Progenitor cell of endocrine pancreas (in vitro differentiated cells): ENCODE data around the gene STXBP5. TPM values are rescaled to one million over a fixed set of nuclear protein-coding genes. Genes with fewer than 3 reads are reported as not detected.
A peak's percentile ranks its signal among the peaks of the same experiment; 100 is the strongest.

Experiments used
- DNase-seq: peaks from one replicate; pipeline ENCODE4 v3.0.0; 2021; ENCODE audit warnings: low spot score; ENCODE audit not compliant: unreplicated experiment
- H3K27ac Mint-ChIP-seq: 2 replicates; pipeline ENCODE4 v1.8.0; 2021; ENCODE audit warnings: mild to moderate bottlenecking, moderate library complexity, mixed read lengths
- H3K27me3 Mint-ChIP-seq: 2 replicates; pipeline ENCODE4 v1.8.0; 2021; ENCODE audit warnings: mixed read lengths
- H3K36me3 Mint-ChIP-seq: 2 replicates; pipeline ENCODE4 v1.8.0; 2022; ENCODE audit warnings: mixed read lengths; ENCODE audit not compliant: insufficient read depth
- H3K4me1 Mint-ChIP-seq: 2 replicates; pipeline ENCODE4 v1.8.0; 2021; ENCODE audit warnings: low read depth, mixed read lengths
- H3K4me3 Mint-ChIP-seq: 2 replicates; pipeline ENCODE4 v1.8.0; 2021; ENCODE audit warnings: low read depth, mild to moderate bottlenecking, moderate library complexity, mixed read lengths
- H3K9me3 Mint-ChIP-seq: 2 replicates; pipeline ENCODE4 v1.8.0; 2021; ENCODE audit warnings: low read depth, mixed read lengths
- total RNA-seq: library from RNA; stranded (reverse); gene quantifications from 2 replicates; pipeline ENCODE4 v1.2.1, GENCODE V29; 2021
- TF ChIP-seq, protein P1 (sequence below): fragments of 200-600 bp; sonication (generic); IDR thresholded peaks from one replicate; pipeline ENCODE4 v1.5.0; 2021; ENCODE audit warnings: antibody characterized with exemption, mild to moderate bottlenecking; ENCODE audit not compliant: unreplicated experiment

STXBP5 gene
- total RNA-seq, 1 donor from 2014 or later, result 43.0 TPM

DNA sequence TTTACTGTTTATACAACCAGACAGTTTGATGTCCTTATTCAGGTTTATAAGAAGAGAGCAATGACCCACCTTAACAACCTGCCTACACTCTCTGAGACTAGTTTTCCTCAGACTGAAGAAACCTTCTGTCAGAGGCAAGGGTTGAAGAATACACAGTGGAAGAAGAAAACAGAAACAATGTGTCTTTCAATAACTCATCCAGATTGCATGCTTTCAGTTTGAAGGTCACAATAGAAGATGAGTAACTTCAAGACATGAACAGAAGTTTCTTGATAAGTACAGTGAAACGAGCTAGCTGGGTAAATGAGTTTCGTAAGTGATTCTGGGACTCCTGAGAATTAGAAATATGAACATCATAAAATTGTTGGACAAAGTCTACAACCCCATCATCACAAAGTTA is 141.7 kb downstream of the STXBP5 start:
- Mint-ChIP-seq H3K27me3 (no peaks in the 10 kb centered on the region), H3K4me3 (no peak overlapping the region), H3K4me1 (peaks cover 4% of the 10 kb centered on the region)

DNA sequence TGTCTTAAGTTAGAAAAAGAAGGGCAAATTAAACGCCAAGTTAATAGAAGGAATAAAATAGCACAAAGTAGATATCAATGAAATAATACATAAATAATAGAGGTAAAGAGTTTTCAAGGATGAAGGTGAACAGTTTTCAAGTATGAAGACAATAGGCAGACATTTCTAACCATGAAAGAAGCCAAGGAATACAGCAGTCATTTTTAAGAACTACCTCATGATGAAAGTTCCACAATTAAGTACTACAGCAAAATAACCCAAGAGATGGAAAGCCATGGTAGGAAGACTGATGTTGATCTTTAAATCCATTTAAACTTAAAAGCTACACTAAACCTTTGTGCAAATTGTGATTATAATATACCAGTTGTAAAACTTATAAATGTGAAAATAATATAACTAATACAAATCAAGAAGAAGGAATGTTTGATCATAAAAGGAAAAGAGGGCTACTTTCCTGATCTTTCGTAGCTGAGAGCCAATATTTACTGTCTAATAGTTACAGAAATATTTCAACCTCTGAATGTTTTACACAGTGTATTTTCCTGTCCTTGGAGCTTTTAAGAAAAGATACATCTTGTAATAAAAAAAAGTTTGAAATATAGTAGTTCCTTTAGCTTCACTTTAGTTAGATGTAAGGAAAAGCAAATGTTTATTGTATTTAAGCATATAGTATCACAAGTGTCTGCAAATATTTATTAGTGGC is 143.1 kb downstream of the STXBP5 start:
- H3K27me3 Mint-ChIP-seq, result no peaks in the 10 kb centered on the region
- H3K27ac Mint-ChIP-seq, result peak overlapping the region; percentile 43
- peaks cover 11% of the 10 kb centered on the region for H3K36me3 Mint-ChIP-seq
- no peaks in the 10 kb centered on the region for H3K4me1 Mint-ChIP-seq
- H3K4me3 Mint-ChIP-seq, result no peak overlapping the region
- DNase-seq, result no peak
- no peaks in the 10 kb centered on the region for H3K9me3 Mint-ChIP-seq
- TF ChIP-seq, protein P1, sequence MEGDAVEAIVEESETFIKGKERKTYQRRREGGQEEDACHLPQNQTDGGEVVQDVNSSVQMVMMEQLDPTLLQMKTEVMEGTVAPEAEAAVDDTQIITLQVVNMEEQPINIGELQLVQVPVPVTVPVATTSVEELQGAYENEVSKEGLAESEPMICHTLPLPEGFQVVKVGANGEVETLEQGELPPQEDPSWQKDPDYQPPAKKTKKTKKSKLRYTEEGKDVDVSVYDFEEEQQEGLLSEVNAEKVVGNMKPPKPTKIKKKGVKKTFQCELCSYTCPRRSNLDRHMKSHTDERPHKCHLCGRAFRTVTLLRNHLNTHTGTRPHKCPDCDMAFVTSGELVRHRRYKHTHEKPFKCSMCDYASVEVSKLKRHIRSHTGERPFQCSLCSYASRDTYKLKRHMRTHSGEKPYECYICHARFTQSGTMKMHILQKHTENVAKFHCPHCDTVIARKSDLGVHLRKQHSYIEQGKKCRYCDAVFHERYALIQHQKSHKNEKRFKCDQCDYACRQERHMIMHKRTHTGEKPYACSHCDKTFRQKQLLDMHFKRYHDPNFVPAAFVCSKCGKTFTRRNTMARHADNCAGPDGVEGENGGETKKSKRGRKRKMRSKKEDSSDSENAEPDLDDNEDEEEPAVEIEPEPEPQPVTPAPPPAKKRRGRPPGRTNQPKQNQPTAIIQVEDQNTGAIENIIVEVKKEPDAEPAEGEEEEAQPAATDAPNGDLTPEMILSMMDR, result no peak

More for the DNA sequence above, 141.7 kb downstream of the STXBP5 start:
- TF ChIP-seq, protein P1, result no peak
- no peaks in the 10 kb centered on the region for H3K9me3 Mint-ChIP-seq
- no peak overlapping the region for H3K27ac Mint-ChIP-seq
- DNase-seq, result no peak
- peaks cover 12% of the 10 kb centered on the region for H3K36me3 Mint-ChIP-seq

DNA sequence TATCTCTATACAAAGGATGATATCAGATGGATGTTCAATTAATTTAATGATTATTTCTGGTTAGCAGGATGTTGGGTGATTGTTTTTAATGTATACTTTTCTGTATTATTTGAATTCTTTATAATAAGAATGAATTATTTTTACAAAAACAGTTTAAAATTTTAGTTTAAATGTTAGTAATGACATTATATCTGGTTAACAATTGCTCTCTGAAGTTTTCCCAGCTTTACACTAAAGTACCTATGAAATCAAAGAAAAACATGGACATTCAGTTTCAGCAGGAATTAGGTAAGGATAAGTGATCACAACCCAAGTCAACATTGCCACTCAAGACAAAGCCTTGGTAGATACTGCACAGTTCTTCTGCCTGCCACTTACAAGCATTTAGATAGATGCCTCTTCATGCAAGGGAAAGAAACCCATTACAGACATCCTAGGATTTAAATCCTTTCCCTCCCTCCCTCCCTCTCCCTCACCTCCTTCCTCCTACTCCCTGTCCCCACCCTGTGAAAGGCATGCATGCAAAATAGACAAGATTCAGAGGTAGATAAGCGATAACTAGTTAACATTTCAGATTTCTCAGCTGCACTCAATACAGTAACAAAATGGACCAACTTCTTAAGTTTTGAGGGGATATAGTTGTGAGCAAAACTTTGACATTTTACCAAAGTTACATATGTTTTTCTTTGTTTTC is 143.8 kb downstream of the STXBP5 start:
- peaks cover 11% of the 10 kb centered on the region for H3K36me3 Mint-ChIP-seq

DNA sequence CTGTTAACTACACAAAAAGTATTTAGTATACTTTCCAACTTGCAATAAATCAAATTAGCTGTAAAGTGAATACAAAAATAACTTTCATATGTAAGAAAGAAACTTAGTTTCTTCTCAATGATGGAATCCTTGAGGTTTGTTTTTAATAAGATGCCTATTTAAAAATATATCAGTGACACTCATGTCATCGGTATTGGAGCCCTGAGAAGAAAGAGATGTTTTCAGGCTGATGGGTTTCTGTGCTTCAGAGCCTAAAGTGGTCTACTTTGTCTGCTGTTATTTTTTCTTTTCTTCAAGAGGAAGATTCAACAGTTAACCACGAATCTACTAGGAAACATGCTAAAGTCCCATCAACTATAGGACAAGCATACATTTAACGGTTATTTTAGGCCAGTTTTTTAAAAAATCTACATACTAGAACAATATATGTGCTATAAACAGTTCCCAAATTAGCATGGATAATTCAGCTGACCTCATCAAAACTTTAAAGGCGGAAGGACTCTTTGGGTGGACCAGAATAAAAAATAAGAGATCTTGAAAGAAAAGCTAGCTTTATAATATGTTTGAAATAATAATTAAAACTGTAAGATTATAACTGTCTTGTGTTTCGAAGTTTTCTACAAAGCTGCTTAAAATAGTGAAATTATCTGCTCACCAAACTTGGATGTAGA is 157.2 kb downstream of the STXBP5 start:
- DNase-seq, result no peak
- Mint-ChIP-seq H3K27ac (no peak overlapping the region), H3K4me3 (no peak overlapping the region), H3K27me3 (no peaks in the 10 kb centered on the region), H3K4me1 (no peaks in the 10 kb centered on the region), H3K36me3 (peaks cover 28% of the 10 kb centered on the region), H3K9me3 (peaks cover 7% of the 10 kb centered on the region)
- TF ChIP-seq, protein P1, result no peak

More for the DNA sequence above, 143.8 kb downstream of the STXBP5 start:
- Mint-ChIP-seq H3K27me3 (no peaks in the 10 kb centered on the region), H3K9me3 (no peaks in the 10 kb centered on the region), H3K4me3 (no peak overlapping the region), H3K27ac (no peak overlapping the region), H3K4me1 (no peaks in the 10 kb centered on the region)
- TF ChIP-seq, protein P1, result no peak
- no peak for DNase-seq

DNA sequence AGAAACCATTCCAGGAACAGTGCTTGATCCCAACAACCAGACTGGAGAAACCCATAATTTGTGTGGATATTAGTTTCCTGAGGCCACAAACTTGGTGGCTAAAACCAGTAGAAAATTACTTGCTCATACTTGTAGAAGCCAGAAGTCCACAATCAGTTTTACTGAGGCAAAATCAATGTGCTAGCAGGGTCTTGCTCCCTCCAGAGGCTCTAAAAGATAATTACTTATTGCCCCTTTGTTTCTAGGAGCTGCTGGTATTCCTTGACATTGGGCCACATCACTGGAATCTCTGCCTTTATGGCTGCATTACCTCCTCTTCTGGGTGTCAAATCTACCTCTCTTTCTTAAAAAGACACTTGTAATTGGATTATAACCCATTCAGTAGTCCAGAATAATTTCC is 162.1 kb downstream of the STXBP5 start:
- DNase-seq, result no peak
- Mint-ChIP-seq H3K27ac (no peak overlapping the region), H3K4me1 (no peaks in the 10 kb centered on the region), H3K4me3 (no peak overlapping the region), H3K9me3 (no peaks in the 10 kb centered on the region), H3K36me3 (peaks cover 17% of the 10 kb centered on the region), H3K27me3 (no peaks in the 10 kb centered on the region)
- TF ChIP-seq, protein P1, result no peak
